ENCODE data around the gene OR2A5. TPM values are rescaled to one million over a fixed set of nuclear protein-coding genes. Genes with fewer than 3 reads are reported as not detected.
"Not testable (repeated sequence)": the region's sequence is repeated elsewhere in the genome, so short reads cannot be mapped to it uniquely, and the experiment has no call there.

The OR2A5 gene, protein sequence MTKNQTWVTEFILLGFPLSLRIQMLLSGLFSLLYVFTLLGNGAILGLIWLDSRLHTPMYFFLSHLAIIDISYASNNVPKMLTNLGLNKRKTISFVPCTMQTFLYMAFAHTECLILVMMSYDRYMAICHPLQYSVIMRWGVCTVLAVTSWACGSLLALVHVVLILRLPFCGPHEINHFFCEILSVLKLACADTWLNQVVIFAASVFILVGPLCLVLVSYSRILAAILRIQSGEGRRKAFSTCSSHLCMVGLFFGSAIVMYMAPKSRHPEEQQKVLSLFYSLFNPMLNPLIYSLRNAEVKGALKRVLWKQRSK
- under 0.01 TPM for total RNA-seq

DNA sequence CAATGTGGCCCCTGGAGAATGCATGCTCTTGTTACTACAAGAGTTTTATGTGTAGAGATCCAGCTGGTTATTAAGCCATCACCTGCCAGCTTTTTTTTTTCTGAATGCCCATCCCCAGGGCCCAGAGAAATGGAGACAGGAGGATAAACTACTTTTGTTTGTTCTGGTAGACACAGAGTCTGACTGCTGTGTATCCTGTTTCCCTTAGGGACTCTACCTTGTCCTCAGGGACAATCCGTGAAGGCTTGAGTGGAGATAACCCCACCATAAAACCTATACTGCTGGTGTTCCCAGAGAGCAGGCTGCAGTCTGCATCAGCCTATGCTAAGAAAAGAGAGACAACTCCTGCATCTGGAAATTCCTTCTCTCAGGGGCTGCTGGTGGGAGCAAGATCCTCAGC lies at the start of gene OR2A5:
TSS of gene OR2A5 (plus strand) at position 301 of the 400 bp plus-strand sequence. CDS start 1,454 bp downstream, outside the sequence.
- Histone ChIP-seq H3K4me3 (ENCODE audit: low read length) (no peak within 1 kb of the TSS), H3K4me1 (ENCODE audit: insufficient read depth, low read length) (no peaks in the 10 kb centered on the region), H3K9me3 (ENCODE audit: low read depth, low read length) (no peaks in the 10 kb centered on the region), H3K27me3 (ENCODE audit: insufficient read depth, low read length) (no peaks in the 10 kb centered on the region)

DNA sequence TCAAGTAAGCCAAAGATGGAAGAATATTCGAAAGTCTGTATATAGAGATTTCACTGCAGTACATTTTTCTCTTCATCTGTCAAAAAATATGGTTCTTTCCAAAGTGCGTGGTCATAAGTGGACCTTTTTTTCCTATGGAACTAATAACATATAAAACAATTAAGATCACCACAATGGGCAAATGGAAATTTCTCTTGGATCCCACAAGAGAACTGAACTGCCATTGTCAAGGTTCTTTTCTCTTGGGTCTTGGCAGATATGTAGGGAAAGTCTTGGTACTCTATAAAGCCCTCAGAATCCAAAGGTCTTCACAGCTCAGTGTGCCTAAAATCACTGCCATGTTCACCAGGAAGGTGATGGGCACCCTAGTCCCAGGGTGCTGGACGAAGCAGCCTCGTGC lies 48.7 kb upstream of the OR2A5 start, which contains the start of gene OR6B1:
TSS of gene OR6B1 (plus strand) at position 301 of the 400 bp plus-strand sequence. CDS start 3,677 bp downstream, outside the sequence.
- Histone ChIP-seq H3K9me3 (ENCODE audit: low read depth, low read length) (no peaks in the 10 kb centered on the region), H3K4me1 (ENCODE audit: insufficient read depth, low read length) (no peaks in the 10 kb centered on the region), H3K4me3 (ENCODE audit: low read length) (no peak within 1 kb of the TSS), H3K27me3 (ENCODE audit: insufficient read depth, low read length) (no peaks in the 10 kb centered on the region)

DNA sequence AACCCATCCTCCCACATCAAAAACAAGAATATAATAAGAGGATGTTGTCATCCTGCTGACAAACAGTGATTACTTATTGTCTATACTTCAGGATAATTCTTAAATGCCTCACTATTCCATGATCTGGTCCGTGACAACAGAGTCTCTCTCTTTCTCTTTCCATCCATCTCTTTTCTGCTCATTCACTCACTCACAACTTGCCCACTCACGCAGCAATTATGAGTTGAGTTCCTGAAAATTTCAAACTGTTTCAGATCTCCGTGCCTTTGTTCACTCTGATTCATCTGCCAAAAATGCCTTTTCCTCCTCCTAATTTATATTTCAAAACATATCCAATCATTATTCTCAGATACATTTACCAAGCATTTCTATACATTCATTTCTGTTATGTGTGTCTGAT lies 47.2 kb upstream of the OR2A5 start:
- Histone ChIP-seq H3K4me1 (ENCODE audit: insufficient read depth, low read length) (no peaks in the 10 kb centered on the region), H3K4me3 (ENCODE audit: low read length) (no peak overlapping the region), H3K9me3 (ENCODE audit: low read depth, low read length) (no peaks in the 10 kb centered on the region), H3K27me3 (ENCODE audit: insufficient read depth, low read length) (no peaks in the 10 kb centered on the region)

DNA sequence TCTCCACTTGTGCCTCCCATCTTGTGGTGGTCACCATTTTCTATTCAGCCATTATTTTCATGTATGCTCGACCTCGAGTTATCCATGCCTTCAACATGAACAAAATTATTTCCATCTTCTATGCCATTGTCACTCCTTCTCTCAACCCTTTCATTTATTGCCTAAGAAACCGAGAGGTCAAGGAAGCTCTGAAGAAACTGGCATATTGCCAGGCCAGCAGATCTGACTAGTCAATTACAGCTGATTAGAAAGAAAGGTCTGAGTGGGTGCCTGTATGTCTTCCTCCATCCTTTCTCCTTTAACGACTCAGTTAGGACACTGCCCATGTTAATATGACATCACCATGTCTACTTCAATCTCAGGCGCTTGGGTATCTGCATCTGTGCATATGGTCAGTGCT lies 44.0 kb upstream of the OR2A5 start:
- Histone ChIP-seq H3K9me3 (ENCODE audit: low read depth, low read length) (no peaks in the 10 kb centered on the region), H3K4me1 (ENCODE audit: insufficient read depth, low read length) (no peaks in the 10 kb centered on the region), H3K27me3 (ENCODE audit: insufficient read depth, low read length) (no peaks in the 10 kb centered on the region), H3K4me3 (ENCODE audit: low read length) (no peak overlapping the region)

DNA sequence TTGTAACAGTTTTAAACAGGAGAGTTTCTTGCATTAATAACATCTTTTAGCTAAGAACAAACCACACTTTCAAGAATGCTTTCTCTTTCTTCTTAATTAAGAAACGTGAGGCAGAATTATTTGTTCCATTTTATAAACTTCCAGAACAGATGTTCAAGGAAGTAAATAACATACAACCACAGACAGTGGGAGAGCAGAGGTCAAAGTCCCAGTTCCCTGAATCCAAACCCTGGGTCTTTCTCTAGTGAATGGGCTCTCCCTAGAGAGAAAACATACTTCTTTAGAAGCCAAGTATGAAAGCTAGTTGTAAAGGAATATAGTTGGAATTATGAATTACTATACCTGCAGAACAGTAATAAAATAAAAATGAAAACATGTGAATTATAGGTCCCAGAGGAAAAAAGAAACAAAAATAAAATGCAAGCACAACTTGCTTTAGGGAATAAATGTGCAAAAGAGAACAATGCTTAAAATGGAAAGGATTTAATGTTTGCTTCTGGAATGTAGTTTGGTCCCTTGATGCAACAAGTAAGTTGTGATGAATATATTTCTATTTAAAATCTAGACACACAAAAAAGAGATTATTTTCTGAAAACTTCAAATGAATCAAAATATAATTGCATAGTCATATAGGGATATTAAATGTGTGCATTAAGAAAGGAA lies 42.6 kb upstream of the OR2A5 start:
- Histone ChIP-seq H3K27me3 (ENCODE audit: insufficient read depth, low read length) (no peaks in the 10 kb centered on the region), H3K4me1 (ENCODE audit: insufficient read depth, low read length) (no peaks in the 10 kb centered on the region), H3K4me3 (ENCODE audit: low read length) (no peak overlapping the region), H3K9me3 (ENCODE audit: low read depth, low read length) (no peaks in the 10 kb centered on the region)

DNA sequence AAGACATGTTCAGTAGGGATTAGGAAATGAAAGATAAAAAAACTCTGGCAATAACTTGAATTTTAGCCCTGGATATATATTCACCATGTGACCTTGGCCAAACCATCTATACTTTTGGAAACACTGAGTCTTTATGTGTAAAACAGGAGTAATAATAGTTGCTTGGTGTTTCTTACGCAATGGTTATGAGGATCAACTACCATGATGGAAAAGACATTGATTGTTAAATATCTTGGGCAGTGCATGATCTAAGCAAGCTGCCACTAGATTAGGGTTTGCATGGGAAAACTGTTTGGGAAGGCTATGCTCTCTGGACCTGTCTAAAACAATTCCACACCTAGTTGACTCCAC lies 42.1 kb upstream of the OR2A5 start:
- H3K27me3 ChIP-seq (ENCODE audit: insufficient read depth, low read length), result no peaks in the 10 kb centered on the region
- H3K9me3 ChIP-seq (ENCODE audit: low read depth, low read length), result no peaks in the 10 kb centered on the region
- H3K4me3 ChIP-seq (ENCODE audit: low read length), result no peak overlapping the region
- H3K4me1 ChIP-seq (ENCODE audit: insufficient read depth, low read length), result no peaks in the 10 kb centered on the region

DNA sequence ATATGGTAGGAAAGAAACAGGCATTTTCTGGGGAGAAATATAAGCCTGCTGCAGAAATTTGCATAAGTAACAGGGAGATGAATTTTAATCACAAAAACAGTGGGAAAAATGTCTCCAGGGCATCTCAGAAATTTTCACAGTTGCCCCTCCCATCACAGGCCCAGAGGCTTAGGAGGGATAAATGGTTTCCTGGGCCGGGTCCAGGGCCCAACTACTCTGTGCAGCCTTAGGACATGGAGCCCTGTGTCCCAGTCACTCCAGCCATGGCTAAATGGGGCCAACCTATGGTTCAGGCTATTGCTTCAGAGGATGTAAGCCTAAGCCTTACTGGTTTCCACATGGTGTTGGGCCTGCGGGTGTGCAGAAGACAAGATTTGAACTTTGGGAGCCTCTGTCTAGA lies 39.4 kb upstream of the OR2A5 start:
- no peak overlapping the region for H3K4me3 ChIP-seq (ENCODE audit: low read length)
- no peaks in the 10 kb centered on the region for H3K4me1 ChIP-seq (ENCODE audit: insufficient read depth, low read length)
- no peaks in the 10 kb centered on the region for H3K9me3 ChIP-seq (ENCODE audit: low read depth, low read length)
- H3K27me3 ChIP-seq (ENCODE audit: insufficient read depth, low read length), result no peaks in the 10 kb centered on the region

DNA sequence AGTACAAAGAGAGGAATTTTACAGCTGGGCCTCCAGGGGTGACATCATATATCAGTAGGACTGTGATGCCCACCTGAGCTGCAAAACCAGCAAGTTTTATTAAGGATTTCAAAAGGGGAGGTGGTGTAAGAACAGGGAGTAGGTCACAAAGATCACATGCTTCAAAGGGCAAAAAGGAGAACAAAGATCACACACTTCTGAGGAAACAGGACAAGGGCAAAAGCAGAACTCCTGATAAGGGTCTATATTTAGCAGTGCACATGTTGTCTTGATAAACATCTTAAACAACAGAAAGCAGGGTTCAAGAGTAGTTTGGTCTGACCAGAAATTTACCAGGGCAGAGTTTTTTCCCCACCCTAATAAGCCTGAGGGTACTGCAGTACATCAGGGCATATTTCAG lies 38.7 kb upstream of the OR2A5 start:
- not testable (repeated sequence) for H3K9me3 ChIP-seq (ENCODE audit: low read depth, low read length); H3K4me3 ChIP-seq (ENCODE audit: low read length); H3K4me1 ChIP-seq (ENCODE audit: insufficient read depth, low read length); H3K27me3 ChIP-seq (ENCODE audit: insufficient read depth, low read length)

DNA sequence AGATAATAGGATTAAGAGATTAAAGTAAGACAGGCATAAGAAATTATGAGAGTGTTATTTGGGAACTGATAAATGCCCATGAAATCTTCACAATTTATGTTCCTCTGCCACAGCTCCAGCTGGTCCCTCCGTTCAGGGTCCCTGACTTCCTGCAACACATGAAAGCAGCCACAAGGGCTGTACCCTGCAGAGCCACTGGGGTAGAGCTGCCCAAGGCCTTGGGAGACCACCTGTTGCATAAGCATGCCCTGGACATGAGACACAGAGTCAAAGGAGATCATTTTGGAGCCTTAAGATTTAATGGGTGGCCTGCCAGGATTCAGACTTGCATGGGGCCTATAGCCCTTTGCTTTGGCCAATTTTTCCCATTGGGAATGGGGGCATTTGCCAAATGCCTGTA lies 37.9 kb upstream of the OR2A5 start:
- H3K4me3 ChIP-seq (ENCODE audit: low read length); H3K27me3 ChIP-seq (ENCODE audit: insufficient read depth, low read length); H3K4me1 ChIP-seq (ENCODE audit: insufficient read depth, low read length); H3K9me3 ChIP-seq (ENCODE audit: low read depth, low read length): not testable (repeated sequence)

DNA sequence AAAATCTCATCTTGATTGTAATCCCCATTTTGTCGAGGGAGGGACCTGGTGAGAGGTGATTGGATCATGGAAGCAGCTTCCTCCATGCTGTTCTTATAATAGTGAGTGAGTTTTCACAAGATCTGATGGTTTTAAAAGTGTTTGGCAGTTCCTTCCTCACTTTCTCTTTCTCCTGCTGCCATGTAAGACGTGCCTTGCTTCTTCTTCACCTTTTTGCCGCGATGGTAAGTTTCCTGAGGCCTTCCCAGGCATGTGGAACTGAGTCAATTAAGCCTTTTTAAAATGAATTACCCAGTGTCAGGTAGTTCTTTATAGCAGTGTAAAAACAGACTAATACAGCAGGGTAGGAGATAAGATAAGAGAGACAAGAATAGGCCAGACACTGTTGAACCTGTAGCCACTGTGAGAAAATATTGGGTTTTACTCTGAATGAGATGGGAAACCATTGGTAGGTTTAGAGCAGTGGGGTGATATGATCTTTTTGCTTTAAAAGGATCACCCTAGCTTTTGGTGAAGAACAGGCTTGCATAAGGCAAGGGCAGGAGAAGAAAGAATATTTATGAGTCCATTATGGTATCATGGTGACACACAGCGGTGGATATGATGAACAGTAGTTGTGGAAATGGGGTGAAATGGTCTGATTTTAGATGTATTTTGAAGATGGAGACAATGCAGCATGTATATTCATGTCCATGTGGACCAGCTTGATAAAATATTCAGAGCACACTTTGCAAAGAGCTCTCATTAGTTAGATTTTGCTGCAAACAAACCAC lies 37.1 kb upstream of the OR2A5 start:
- Histone ChIP-seq H3K27me3 (ENCODE audit: insufficient read depth, low read length) (no peaks in the 10 kb centered on the region), H3K4me1 (ENCODE audit: insufficient read depth, low read length) (no peaks in the 10 kb centered on the region), H3K9me3 (ENCODE audit: low read depth, low read length) (no peaks in the 10 kb centered on the region), H3K4me3 (ENCODE audit: low read length) (no peak overlapping the region)

DNA sequence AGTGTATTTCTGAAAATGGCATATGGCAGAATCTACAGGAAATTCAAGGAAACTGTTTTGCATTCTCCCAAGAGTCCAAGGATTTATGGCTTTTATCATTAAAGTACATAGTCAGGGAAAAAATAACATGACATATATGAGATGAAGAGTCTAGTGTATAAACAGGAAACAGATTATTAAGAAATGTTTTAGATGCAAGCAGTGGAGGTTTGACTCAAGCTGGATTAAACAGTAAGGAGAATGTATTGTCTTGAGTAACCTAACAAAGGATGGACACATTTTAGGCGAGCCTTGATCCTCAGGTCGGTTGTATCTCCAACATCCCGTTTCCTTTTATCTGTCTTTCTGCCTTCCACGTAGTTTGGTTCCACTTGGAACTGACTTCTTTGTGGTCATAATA lies 30.7 kb upstream of the OR2A5 start:
- Histone ChIP-seq H3K27me3 (ENCODE audit: insufficient read depth, low read length) (no peaks in the 10 kb centered on the region), H3K9me3 (ENCODE audit: low read depth, low read length) (no peaks in the 10 kb centered on the region), H3K4me1 (ENCODE audit: insufficient read depth, low read length) (no peaks in the 10 kb centered on the region), H3K4me3 (ENCODE audit: low read length) (no peak overlapping the region)

DNA sequence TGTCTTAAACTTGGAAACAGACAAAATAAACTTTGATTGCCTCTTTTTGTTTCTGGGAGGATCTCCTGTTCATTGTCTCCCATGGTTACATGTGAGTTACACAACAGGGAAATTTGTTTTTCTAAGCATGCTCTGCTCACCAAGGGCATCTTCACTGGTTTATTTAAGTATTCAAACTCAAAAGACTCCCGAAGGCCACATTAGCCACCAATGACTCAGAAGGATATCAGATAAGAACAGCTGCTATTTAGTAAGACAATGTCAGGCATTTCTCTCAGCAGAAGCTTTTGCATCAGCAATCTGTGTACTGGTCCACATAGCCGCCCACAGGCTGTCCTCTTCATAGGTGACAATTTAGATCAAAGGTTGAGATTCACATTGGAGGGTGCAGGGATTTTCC lies 29.3 kb upstream of the OR2A5 start:
- H3K4me1 ChIP-seq (ENCODE audit: insufficient read depth, low read length), result no peaks in the 10 kb centered on the region
- no peak overlapping the region for H3K4me3 ChIP-seq (ENCODE audit: low read length)
- H3K27me3 ChIP-seq (ENCODE audit: insufficient read depth, low read length), result no peaks in the 10 kb centered on the region
- H3K9me3 ChIP-seq (ENCODE audit: low read depth, low read length), result no peaks in the 10 kb centered on the region

DNA sequence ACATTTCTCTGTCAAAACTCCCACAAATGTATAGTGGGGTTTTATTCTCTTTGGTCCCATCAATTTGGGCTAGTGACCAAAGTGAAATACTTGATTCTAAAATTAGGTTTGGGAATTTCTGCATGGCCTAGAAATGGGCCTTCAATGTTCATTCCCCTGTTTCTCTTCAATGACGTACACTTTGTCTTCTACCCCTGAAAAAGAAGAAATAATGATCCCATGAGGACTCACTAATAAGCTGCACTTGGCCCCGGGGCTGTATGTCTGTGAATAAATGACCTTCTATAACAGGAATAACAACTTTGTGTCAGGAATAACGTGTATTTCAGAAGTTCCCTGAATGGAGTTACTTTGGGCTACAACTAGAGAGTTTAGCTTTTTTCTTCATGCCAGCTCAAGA lies 28.4 kb upstream of the OR2A5 start:
- Histone ChIP-seq H3K9me3 (ENCODE audit: low read depth, low read length) (no peaks in the 10 kb centered on the region), H3K4me1 (ENCODE audit: insufficient read depth, low read length) (no peaks in the 10 kb centered on the region), H3K4me3 (ENCODE audit: low read length) (no peak overlapping the region), H3K27me3 (ENCODE audit: insufficient read depth, low read length) (no peaks in the 10 kb centered on the region)

DNA sequence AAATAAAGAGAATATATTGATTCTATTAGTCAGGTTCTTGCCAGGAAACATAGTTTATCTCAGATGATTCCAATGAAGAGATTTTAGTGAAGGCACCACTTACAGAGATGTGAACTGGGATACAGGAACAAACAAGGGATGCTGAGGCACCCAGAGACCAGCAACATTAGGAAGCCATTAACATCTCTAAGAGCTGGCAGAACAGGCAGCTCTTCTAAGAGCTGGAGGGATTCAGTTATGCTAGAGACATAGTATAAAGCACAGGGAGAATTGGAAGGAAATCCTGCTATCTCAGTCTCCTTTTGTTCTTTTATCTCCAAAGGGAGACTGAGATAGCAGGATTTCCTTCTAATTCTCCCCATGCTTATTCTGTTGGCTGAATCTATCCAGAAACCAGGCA lies 26.6 kb upstream of the OR2A5 start:
- Histone ChIP-seq H3K4me3 (ENCODE audit: low read length) (no peak overlapping the region), H3K4me1 (ENCODE audit: insufficient read depth, low read length) (no peaks in the 10 kb centered on the region), H3K9me3 (ENCODE audit: low read depth, low read length) (no peaks in the 10 kb centered on the region), H3K27me3 (ENCODE audit: insufficient read depth, low read length) (no peaks in the 10 kb centered on the region)

DNA sequence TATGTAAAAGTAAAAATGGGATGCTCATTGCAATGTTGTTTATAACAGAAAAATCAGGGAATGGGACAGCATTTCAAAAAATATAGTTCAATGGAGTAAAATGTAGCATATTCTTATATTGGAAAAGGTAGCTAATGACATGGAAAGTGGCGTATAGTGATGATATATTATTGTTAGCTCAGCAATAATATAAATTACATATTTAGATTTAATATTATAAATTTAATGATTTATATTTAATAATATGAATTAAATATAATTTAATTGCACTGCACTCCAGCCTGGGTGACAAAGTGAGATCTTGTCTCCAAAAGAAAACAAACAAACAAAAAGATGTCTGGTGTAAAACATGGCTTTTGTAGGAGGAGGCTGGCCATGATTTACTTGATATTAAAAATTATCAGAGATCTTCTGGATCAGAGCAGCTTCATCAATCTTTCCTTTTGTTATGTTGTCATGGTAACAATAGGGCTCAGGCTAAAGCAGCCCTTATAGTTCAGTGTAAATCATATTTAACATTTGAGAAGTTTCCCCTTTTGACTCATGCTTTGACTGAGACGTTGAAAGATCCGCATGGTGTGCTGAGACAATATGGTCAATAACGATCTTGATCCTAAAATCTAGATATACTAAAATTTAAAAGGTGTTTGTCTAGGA lies 25.4 kb upstream of the OR2A5 start:
- no peaks in the 10 kb centered on the region for H3K27me3 ChIP-seq (ENCODE audit: insufficient read depth, low read length)
- H3K4me3 ChIP-seq (ENCODE audit: low read length), result no peak overlapping the region
- H3K9me3 ChIP-seq (ENCODE audit: low read depth, low read length), result no peaks in the 10 kb centered on the region
- H3K4me1 ChIP-seq (ENCODE audit: insufficient read depth, low read length), result no peaks in the 10 kb centered on the region

Data from mononuclear cell (primary cell).